Mucosa of descending colon (tissue), 3 donors: Measurements from ENCODE around the gene RFK. TPM values are rescaled to one million over a fixed set of nuclear protein-coding genes. Genes with fewer than 3 reads are reported as not detected.

Experiments
- ATAC-seq: fragments of 200-7000 bp; cut with Tn5 transposase; one replicate; pipeline ENCODE4 v1.9.1; 2020; ENCODE audit warnings: mild to moderate bottlenecking, moderate library complexity
- DNase-seq, 3 donors: peaks; one replicate each; pipeline ENCODE4 v3.0.0-alpha.2; 2020
- H3K36me3 ChIP-seq: fragments of 200-600 bp; one replicate; pipeline ENCODE4 v1.8.0; 2021; ENCODE audit warnings: low read depth, mild to moderate bottlenecking
- H3K4me1 ChIP-seq: fragments of 200-600 bp; one replicate; pipeline ENCODE4 v1.8.0; 2021; ENCODE audit warnings: low read depth, mild to moderate bottlenecking
- H3K4me3 ChIP-seq: fragments of 200-600 bp; one replicate; pipeline ENCODE4 v1.8.0; 2021; ENCODE audit warnings: mild to moderate bottlenecking
- H3K9me3 ChIP-seq: fragments of 200-600 bp; one replicate; pipeline ENCODE4 v1.8.0; 2021; ENCODE audit warnings: mild to moderate bottlenecking
- intact Hi-C, 2 donors: fragments of 100-400 bp; cut with DNase I in 1 of 2; cut with micrococcal nuclease in 1 of 2; formaldehyde crosslinking; loops; one replicate each; pipeline versions ENCODE4 v1.11.0 to v1.11.1; 2022; cut with DNase I, micrococcal nuclease
- total RNA-seq, 3 donors: library from RNA; stranded (reverse); fragmentation: NEBNext Ultra II Directional in 2 of 3; extraction: Animal tissue kit (Norgen Biotek cat#: 25700) in 2 of 3; gene quantifications; one replicate each; pipeline versions ENCODE4 v1.2.1 to v1.2.4, GENCODE V29; 2021 to 2023
- TF ChIP-seq, protein P1 (sequence below): fragments of 200-600 bp; IDR thresholded peaks from one replicate; pipeline ENCODE4 v1.8.0; 2022; ENCODE audit warnings: antibody characterized with exemption, mild to moderate bottlenecking
- donor health status: DM: no; HTN: no; CAD: no; lungs with moderate emphysema.
- donor health status: DM: no; HTN: no; CAD: no.
- donor health status: DM: no; HTN: yes; CAD: no.

Gene RFK
- total RNA-seq, 3 donors from 2014 or later, result 55.6 to 86.2 (median 80.8) TPM

GRCh38 chr9:76399856-76400255, 5.6 kb upstream of the RFK start:
- intact Hi-C loops, result no loop called here
- Histone ChIP-seq H3K9me3 (no peaks in the 10 kb centered on the region), H3K4me3 (no peak overlapping the region), H3K36me3 (no peaks in the 10 kb centered on the region), H3K4me1 (peaks cover 20% of the 10 kb centered on the region)
- ATAC-seq, result no peak
- TF ChIP-seq, protein P1, sequence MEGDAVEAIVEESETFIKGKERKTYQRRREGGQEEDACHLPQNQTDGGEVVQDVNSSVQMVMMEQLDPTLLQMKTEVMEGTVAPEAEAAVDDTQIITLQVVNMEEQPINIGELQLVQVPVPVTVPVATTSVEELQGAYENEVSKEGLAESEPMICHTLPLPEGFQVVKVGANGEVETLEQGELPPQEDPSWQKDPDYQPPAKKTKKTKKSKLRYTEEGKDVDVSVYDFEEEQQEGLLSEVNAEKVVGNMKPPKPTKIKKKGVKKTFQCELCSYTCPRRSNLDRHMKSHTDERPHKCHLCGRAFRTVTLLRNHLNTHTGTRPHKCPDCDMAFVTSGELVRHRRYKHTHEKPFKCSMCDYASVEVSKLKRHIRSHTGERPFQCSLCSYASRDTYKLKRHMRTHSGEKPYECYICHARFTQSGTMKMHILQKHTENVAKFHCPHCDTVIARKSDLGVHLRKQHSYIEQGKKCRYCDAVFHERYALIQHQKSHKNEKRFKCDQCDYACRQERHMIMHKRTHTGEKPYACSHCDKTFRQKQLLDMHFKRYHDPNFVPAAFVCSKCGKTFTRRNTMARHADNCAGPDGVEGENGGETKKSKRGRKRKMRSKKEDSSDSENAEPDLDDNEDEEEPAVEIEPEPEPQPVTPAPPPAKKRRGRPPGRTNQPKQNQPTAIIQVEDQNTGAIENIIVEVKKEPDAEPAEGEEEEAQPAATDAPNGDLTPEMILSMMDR, result no peak
- no peak for DNase-seq

GRCh38 chr9:76396597-76396996, 2.4 kb upstream of the RFK start:
- intact Hi-C loops, result no loop called here
- TF ChIP-seq, protein P1, result no peak

DNA sequence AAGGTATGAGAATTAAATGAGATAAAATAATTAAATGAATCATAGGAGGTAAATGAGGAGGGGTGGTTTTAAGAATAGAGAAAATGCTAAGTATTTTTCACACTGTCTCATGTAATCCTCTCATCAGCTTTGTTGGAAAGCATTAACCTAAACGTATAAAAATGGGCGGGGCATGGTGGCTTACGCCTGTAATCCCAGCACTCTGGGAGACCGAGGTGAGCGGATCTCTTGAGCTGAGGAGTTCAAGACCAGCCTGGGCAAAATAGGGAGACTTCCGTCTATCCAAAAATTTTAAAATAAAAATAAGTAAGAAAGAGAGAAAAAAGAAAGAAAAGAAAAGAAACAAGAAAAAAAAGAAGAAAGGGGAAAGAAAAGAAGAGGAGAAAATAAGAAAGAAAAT, 1.9 kb upstream of the RFK start:
- DNase-seq (no peak), ATAC-seq (no peak)
- intact Hi-C loops, result no loop called here
- H3K9me3 ChIP-seq, result no peaks in the 10 kb centered on the region
- H3K4me3 ChIP-seq, result no peak overlapping the region
- H3K36me3 ChIP-seq, result no peaks in the 10 kb centered on the region
- TF ChIP-seq, protein P1, result no peak
- peaks cover 10% of the 10 kb centered on the region for H3K4me1 ChIP-seq

More at GRCh38 chr9:76396597-76396996, 2.4 kb upstream of the RFK start:
- Histone ChIP-seq H3K4me1 (peaks cover 10% of the 10 kb centered on the region), H3K9me3 (no peaks in the 10 kb centered on the region), H3K36me3 (no peaks in the 10 kb centered on the region), H3K4me3 (no peak overlapping the region)
- DNase-seq (no peak), ATAC-seq (no peak)

DNA sequence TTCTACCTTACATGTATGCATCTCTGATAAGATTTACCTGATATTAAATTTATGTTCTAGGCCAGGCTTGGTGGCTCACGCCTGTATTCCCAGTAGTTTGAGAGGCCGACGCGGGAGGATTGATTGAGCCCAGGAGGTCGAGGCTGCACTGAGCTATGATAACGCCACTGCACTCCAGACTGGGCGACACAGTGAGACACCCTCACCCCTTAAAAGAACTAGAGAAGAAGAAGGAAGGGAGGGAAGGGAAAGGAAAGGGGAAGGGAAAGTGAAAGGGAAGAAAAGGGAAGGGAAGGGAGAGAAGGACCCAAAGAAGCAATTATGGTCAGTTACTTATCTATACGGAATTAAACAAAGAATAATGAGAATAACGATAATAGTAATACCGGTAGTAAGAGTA, 1.2 kb upstream of the RFK start:
- Histone ChIP-seq H3K36me3 (no peaks in the 10 kb centered on the region), H3K4me3 (no peak overlapping the region), H3K4me1 (peaks cover 10% of the 10 kb centered on the region), H3K9me3 (no peaks in the 10 kb centered on the region)
- DNase-seq (no peak), ATAC-seq (no peak)
- TF ChIP-seq, protein P1, result no peak
- intact Hi-C loops, result no loop called here

GRCh38 chr9:76394960-76395252, 680 bp upstream of the RFK start:
- TF ChIP-seq, protein P1, result no peak
- Histone ChIP-seq H3K4me3 (peak overlapping the region; percentile 83), H3K9me3 (no peaks in the 10 kb centered on the region), H3K4me1 (peaks cover 10% of the 10 kb centered on the region), H3K36me3 (no peaks in the 10 kb centered on the region)
- intact Hi-C loops, result no loop called here
- peak in 2 of 3 donors; percentile 65 to 73 for DNase-seq
- peak; percentile 55 for ATAC-seq

DNA sequence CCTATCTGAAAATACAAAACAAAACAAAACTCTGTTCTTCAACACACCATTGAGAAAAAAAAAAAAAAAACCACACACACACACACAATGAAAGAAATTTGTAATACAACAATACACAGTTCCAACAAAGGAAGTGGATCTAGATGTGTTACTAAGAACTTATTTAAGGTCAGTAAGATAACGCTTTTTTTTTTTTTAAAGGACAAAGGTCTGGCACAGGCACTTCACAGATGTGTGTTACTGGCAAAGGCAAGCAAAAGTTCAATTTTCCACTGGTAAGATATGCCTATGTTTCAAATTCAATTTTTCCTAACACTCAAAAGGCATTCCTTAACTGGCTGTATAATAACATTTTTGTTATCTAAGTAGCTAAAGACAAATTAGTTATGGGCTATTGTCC, 3.6 kb downstream of the RFK start:
- TF ChIP-seq, protein P1, result no peak
- Histone ChIP-seq H3K36me3 (no peaks in the 10 kb centered on the region), H3K9me3 (no peaks in the 10 kb centered on the region), H3K4me1 (peaks cover 6% of the 10 kb centered on the region), H3K4me3 (no peak overlapping the region)
- intact Hi-C loops, result no loop called here
- no peak for ATAC-seq
- no peak for DNase-seq
